Astrocyte (in vitro differentiated cells and primary cell): ENCODE data around the gene CDC25B.

ENCODE experiments used
- CTCF ChIP-seq: IDR thresholded peaks from 2 replicates; pipeline ENCODE4 v1.5.1; 2011; ENCODE audit warnings: low read depth, mild to moderate bottlenecking, inconsistent platforms, low read length, moderate library complexity; ENCODE audit not compliant: insufficient read depth
- EZH2 ChIP-seq: IDR thresholded peaks from 2 replicates; pipeline ENCODE4 v1.6.1; 2012; ENCODE audit warnings: mild to moderate bottlenecking, low read length, inconsistent platforms; ENCODE audit not compliant: insufficient read depth

- no peak for TF ChIP-seq CTCF
- TF ChIP-seq EZH2, result no peak
Measured at GRCh38 chr20:3811467-3812258, 15.6 kb downstream of the CDC25B start.
